ENCODE results near the gene TMEM139.

The TMEM139 gene

DNA sequence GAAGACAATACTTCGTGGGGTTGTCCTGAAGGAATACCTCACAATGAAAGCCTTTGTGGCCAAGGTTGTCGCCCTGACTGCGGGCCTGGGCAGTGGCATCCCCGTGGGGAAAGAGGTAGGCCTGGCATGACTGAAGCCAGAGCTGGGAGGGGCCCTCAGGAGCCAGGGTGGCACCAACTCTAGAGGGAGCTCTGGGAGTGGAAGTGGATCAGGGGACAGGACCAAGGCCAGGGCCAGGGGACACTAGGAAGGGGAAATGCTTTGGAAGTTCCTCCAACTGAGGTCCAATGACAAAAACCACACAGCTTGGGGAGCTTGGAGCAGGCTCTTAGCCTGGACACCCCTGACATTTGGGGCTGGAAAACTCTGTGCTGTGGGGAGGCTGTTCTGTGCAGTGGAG lies 37.0 kb downstream of the TMEM139 start:
- DNase-seq (ENCODE audit: low read depth in 4 of 4, low spot score in 1 of 4), result no peak

DNA sequence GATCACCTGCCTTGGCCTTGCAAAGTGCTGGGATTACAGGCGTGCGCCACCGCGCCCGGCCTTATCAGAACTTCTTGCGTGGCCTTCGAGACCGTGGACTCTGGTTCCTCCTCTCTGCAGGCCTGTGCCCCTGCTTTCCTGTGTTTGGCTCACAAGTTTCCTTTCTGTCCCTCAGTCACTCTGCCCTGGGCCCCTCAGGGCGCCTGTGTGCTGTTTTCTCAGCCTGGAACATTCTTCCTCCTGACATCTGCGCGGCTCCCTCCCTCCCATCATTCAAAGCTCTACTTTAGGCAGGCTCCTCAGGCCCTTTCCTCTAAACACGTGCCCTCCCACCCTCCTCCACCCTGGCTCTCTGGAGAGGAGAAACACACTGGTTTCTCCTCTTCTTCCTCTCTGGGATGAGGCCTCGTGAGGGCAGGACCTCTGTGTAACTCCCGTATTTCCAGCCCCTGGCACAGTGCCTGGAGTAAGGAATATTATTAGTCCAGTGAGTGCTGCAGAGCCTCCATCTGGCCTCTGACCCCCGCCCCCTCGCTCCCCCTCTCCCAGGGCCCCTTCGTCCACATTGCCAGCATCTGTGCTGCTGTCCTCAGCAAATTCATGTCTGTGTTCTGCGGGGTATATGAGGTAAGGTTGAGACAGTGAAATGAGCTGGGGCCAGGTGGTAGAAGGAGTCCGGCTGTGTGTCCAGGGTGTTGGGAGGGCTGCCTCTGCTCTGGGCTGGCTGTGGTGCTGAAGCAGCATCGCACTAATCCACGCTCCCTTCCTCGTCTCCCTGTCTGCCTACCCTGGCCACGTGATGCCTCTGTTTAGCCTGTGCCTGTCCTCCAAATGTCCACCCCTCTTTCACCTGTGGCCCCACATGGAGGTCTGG lies 38.2 kb downstream of the TMEM139 start:
- DNase-seq (ENCODE audit: low read depth in 4 of 4, low spot score in 1 of 4), result no peak

DNA sequence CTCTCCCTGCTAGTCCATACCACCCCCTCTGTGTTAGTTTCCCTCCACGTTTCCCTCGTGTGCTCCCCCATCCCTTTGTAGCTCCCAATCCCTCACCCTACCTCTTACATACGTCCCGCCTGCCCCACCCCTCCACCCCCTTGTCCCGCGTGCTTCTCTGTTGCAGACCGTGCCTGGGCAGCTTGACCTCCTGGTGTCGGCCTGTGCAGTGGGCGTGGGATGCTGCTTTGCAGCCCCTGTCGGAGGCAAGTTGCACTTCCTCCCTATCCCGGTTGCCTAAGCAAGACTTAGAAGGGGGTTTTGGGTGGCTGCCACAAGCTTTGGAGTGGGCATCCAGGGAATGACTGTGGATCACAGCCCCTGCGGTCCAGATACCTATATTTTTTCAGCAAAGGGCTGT lies 38.9 kb downstream of the TMEM139 start:
- no peak for DNase-seq (ENCODE audit: low read depth in 4 of 4, low spot score in 1 of 4)

DNA sequence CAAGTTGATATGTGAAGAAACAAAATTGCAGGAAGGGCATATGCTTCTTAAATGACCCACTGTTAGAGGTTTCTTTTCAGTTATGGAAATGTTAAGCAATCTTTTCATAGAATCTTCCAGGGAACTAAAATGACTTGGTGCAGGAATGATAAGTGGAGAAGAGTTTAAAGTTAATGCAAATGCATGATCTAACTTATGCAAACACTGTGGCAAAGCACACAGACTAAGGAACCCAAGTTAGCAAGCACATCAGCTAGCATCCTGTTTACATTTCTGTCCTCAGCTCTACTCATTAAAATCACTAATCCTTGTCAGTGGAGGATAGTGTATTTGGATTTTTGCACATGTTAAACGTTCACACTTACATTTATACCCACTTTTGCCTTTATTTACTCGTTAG lies 40.5 kb downstream of the TMEM139 start:
- DNase-seq (ENCODE audit: low read depth in 4 of 4, low spot score in 1 of 4), result no peak

DNA sequence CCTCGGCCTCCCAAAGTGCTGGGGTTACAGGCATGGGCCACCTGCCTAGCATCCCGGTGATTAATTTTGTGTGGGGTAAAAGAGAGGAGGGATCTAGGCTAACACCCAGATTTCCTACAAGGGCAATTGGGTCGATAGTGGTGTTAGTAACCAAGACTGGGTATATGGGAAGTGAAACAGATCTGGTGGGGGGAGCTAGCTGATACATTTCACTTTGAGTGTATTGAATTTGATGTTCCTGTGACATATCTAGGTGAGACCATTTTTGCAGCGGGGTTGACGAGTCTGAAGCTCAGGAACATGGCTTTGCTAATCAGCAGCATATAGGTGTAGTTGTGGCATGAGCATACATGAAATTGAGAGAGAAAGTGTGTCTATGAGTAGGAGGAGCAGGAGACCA lies 43.1 kb downstream of the TMEM139 start:
- DNase-seq (ENCODE audit: low read depth in 4 of 4, low spot score in 1 of 4), result no peak

DNA sequence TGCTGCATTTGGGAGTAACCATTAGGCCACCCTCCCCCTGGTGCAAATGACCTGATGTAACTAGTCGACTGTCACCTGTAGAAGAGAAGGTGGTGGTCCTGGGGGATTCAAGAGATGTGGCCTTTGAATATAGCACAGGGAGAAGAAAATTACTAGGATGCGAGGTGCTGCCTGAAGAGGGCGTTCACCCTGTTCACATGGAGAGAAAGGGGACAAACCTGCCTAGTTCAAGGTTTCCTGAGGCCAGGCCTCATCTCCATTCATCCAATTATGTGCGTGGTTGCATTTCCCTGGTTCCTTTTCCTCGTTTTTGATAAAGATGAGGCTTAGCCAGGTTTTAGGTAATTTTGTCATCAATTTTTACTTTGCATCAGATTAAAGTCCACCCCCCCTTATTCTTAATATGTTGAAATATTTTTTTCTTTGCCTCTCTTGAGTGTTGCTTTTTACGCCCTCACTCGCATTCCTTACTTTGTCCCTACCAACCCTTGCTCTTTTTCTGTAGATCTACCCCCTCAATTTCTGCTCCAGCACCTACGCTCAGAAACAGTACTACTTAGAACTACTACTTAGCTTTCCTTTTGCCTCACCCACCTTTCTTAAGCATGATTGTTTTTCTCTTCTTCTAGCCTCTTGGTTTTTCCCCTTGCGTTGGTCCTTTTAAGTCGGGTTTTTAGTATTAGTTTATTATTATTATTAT lies 44.9 kb downstream of the TMEM139 start:
- no peak for DNase-seq (ENCODE audit: low read depth in 4 of 4, low spot score in 1 of 4)

DNA sequence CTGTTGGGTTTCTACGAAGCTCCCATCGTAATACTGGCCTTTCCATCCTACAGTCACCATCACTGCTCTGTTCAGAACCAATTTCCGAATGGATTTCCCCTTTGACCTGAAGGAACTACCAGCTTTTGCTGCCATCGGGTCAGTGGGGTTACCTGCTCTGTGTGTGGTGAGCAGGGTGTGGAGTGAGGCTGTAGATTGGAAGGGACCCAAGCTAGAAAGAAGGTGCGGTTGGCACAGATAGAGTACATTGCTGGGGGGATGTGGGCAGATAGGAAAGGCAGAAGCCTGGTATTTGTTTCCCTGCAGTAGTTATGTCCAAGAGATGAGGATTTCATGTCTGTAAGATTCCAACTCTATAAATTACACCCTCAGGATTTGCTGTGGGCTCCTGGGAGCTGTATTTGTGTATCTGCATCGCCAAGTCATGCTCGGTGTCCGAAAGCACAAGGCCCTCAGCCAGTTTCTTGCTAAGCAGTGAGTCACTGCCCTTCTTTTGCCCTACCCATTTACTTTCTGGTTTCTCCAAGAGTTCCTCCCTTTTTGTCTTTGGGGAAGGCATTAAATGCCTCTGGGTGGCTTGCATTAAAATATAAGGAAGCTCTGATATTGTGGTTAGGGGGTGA lies 46.5 kb downstream of the TMEM139 start:
- no peak for DNase-seq (ENCODE audit: low read depth in 4 of 4, low spot score in 1 of 4)

DNA sequence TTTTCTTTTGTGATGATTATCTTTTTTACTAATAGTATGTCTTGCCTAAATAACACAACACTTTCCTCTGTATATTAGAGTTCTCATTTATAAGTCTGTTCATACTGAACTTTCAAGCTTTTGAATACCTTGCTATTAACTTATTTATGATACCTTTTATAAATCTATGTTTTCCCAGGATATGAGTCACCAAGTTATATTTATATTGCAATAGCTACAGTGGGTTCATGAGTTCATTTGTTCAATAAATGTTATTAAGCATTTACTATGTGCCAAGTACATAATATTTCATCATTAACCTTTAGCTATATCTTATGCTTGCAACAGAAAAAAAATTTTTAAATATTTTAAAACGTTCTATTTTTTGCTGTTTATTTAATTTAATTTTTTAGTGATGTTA lies 49.5 kb downstream of the TMEM139 start:
- DNase-seq (ENCODE audit: low read depth in 4 of 4, low spot score in 1 of 4), result no peak

DNA sequence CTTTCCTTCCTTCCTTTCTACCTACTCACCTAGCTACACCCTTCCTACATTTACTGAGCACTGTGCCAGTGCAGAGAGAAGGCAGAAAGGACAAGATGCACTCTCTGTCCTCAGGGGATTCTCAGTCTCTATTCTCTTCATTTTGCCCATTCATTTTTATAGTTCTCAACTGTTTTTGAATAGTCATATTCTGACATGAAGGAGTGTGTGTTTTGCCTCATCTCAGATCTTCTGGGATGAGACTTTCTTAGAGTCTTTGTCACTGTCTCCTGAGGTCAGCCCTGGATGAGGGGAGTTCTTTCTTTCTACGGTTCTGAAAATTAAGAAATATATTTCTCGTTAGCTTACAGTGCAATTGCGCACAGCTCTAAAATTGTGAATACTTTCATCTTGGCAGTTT lies 52.5 kb downstream of the TMEM139 start:
- no peak for DNase-seq (ENCODE audit: low read depth in 4 of 4, low spot score in 1 of 4)

Data from stimulated activated CD4-positive, alpha-beta T cell treated with anti-CD3 and anti-CD28 coated beads, Interleukin-1b, Interleukin-23, amount 100 ng/mL, for 24 hours (primary cell).